ENCODE data around the gene DFFB.

The DFFB gene

DNA sequence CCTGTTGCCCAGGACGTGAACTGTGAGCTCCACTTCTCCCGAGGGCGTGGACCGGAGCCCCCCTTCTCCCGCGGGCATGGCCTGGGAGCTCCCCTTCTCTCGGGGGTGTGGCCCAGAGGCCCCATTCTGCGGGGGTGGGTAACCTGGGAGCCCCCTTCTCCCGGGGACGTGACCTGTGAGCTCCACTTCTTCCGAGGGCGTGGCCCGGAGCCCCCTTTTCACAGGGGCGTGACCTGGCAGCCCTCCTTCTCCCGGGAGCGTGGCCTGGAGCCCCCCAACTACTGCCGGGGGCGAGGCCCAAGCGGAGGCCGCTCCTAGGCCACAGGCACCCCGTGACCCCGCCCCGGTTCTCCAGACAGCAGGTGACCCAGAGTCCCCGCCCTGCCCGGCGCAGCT, 42.5 kb downstream of the DFFB start:
- DNase-seq = peak; percentile 29

DNA sequence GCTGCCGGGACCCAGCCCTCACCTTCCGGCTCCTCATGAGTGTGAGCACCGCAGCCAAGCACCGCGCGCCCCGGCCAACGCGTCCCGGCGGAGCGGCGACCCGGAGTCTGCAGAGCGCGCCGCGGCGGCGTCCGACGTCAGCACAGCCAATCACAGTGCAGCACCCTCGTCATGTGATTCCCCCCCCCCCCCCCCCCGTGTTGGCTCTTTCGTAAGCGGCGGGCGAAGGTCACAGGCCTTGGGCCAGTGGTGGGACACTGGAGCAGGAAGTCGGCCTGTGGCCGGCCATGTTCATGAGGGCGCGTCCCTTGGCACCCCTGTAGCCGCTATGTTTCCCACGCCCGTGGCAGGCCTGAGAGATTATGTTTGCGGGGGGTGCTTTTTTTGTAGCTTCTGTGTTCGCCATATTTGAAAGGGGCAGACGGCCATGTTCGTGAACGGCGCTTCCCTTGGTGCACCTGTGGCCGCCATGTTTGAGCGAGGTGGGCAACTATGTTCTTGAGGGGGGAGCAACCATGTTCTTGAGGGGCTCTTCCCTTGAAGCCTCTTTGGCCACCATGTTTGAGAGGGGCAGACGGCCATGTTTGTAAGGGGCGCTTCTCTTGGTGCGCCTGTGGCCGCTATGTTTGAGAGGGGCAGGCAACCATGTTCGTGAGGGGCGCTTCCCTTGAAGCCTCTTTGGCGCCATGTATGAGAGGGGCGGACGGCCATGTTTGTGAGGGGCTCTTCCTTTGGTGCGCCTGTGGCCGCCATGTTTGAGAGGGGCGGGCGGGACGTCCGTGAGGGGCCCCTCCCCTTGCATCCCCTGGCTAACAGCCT, 43.1 kb downstream of the DFFB start, which contains the start of gene C1orf174:
C1orf174 (minus strand) TSS at position 123 of the 819 bp plus-strand sequence; CDS start at position 37, 86 bp downstream.
- peak; percentile 91 for DNase-seq

DNA sequence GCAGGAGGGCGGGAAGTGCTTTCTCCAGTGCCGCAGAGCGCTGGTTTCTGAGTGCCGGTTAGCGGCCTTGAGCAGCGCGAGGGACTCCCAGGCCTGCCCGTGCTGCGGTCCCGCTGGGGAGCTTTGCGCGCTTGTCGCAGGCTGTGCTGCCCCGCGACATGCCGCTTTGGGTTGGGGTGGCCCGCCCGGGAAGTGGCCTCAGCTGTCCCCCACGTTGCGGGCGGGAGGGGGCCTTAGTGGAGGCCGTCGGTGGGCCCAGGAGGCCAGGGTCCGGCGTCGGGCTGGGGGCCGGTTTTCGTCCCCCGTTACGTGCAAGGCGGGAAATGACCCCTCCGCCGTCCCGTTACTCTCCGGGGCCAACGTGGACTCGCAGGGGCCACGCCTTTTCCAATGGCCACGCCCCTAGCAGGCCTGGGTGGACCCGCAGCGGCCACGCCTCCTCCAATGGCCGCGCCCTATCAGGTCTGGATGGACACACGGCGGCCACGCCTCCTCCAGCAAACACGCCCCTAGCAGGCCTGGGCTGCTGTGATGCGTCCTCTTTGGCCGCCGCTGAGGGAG, 43.8 kb downstream of the DFFB start:
- DNase-seq = peak; percentile 89

- DNase-seq = no peak
Observed at GRCh38 chr1:3902111-3902511, 44.8 kb downstream of the DFFB start.

DNA sequence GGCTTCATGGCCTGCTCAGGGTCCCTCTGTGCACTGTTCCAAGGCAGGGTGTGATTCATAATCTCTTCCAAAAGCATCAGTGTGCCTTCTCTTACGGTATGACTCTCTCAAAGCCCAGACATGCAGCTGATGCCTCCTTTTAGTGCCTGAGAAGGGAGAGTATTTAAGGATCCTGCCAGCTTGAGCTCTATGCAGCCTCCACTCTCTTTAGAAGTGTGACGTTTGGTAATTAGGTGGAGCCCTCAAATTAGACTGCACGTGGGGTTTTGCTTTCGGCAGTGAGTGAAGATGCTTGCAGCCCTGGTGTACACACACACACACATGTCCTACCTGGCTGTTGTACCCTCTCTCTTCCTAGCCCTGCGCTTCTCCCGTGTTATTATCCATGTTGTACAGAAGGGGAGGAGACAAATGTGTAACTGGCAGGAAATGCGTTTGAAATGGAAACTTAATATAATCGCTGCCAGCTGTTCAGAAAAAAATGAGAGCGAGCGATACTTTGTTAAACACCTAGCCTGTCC, 45.4 kb downstream of the DFFB start:
- DNase-seq = no peak

GRCh38 chr1:3903141-3904005, 46.1 kb downstream of the DFFB start:
- no peak for DNase-seq

DNA sequence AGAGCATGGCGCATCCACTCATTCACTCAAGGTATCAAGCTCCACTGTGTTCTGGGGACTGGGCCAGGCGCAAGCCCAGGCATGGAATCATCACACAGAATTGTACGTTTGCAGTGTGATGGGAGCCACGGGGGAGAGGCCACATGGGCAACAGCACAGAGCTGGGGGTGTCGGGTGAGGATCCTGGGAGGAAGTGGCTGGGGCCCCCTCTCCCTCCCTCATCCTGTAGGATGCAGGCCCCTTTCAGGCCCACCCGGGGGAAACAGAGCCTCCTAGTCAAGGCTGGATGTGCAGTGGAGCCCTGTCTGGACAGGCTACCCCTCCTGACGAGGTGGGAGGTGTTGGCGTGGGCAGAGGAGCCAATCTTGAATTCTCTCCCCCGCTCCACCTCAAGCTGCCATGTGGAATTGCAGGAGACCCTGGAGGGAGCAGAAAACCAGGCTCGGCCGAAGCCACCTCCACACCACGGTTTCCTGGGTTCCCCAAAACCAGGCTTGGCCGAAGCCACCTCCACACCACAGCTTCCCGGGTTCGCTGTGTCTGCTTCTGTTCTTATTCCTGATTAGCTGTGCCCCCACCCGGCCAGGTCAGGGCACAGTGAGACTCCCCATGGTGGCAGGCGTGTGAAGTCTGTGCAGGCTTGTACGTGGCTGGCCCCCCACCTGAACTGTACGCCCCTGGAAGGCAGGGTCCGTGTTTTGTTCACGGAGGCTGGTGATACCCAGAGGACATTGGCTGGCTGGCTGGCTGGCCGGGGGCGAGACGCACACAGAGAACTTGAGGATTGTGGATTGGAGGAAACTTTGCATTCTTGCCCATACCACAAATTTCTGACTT, 46.9 kb downstream of the DFFB start:
- no peak for DNase-seq

DNA sequence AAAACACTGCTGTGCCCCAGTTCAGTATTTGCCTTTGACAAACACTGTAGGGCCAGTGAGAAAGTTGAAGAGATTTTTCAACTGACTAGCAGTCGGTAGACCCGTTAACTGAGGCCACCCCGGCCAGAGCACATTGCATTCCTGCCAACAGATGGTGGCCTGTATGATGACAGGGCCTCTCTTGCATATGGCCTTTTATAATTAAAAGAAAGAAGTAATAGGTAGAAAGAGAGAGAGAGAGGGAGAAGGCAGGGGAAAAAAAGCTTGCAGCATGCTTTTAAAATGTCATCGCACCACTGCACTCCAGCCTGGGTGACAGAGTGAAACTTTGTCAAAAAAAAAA, 47.5 kb downstream of the DFFB start:
- no peak for DNase-seq

GRCh38 chr1:3905266-3905952, 48.1 kb downstream of the DFFB start:
- DNase-seq = no peak

- DNase-seq = no peak
Observed at GRCh38 chr1:3905953-3906671, 48.8 kb downstream of the DFFB start.

DNA sequence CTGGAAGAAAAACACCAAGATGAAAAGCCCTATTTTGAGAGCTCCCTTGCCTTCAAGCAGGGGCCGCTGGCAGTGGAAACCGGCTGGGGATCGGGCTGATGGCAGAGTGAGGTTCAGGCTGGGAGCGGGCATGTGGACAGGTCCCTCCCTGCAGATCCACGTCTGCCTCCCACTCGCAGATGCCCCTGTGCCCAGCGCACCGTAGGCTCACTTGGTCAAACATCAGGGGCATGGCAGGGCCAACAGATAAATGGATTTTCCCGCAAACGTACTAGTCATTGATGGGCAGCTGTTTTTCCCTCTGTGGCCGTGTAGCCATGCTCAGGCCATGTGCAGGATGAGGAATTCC, 49.4 kb downstream of the DFFB start:
- DNase-seq = no peak

DNA sequence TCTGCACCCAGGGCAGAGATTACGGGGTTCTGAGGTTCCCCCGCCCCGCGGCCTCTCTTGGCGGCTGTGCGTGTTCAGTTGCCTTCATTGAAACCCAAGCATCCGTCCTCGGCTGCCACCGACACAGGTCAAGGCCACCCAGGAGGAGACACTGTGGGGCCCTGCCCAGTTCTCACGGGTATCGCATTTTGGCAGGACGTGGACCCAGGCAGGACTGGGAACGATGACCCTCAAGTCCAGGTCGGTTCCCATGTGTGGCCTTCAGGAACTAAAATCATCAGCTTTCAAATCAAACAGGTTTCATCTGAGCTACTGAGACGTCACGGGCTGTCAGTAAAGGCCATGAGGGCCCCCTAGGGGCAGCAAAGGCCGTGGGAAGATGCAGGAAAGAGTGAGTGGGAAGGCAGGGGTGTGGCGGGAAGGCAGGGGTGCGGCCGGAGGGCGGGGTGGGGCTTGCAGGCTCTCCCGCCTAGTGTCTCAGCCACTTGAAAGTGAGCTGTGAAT, 49.8 kb downstream of the DFFB start:
- DNase-seq = no peak

DNA sequence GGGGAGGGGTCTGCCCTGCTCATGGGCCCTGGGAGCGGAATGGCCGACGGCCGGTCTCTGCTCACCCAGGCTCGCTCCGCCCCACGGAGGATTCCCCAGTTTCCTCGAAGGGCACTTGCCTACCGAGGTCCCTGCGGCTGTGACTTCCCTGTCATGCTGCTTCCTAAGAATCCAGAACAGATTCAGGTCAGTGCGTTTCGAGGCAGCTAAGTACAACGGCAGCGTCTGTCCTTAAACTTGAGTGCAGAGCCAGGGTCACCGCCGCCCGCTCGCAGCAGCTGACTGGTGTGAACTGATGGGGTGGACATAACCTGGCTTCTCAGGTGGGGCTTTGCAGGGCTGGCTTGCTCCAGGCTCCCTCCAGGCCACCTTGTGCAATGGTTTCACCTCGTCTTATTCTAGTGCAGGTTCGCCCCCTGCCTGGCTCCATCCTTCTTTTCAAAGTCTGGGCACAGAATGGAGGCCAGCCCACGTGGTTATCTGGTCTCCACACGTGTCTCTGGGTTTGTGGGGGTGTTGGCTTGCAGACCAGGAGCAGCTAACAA, 50.4 kb downstream of the DFFB start:
- DNase-seq = no peak

- no peak for DNase-seq
Observed at GRCh38 chr1:3908886-3909517, 51.7 kb downstream of the DFFB start.

GRCh38 chr1:3909615-3910014, 52.3 kb downstream of the DFFB start:
- no peak for DNase-seq

- no peak for DNase-seq
Observed at GRCh38 chr1:3910049-3910731, 52.9 kb downstream of the DFFB start.

DNA sequence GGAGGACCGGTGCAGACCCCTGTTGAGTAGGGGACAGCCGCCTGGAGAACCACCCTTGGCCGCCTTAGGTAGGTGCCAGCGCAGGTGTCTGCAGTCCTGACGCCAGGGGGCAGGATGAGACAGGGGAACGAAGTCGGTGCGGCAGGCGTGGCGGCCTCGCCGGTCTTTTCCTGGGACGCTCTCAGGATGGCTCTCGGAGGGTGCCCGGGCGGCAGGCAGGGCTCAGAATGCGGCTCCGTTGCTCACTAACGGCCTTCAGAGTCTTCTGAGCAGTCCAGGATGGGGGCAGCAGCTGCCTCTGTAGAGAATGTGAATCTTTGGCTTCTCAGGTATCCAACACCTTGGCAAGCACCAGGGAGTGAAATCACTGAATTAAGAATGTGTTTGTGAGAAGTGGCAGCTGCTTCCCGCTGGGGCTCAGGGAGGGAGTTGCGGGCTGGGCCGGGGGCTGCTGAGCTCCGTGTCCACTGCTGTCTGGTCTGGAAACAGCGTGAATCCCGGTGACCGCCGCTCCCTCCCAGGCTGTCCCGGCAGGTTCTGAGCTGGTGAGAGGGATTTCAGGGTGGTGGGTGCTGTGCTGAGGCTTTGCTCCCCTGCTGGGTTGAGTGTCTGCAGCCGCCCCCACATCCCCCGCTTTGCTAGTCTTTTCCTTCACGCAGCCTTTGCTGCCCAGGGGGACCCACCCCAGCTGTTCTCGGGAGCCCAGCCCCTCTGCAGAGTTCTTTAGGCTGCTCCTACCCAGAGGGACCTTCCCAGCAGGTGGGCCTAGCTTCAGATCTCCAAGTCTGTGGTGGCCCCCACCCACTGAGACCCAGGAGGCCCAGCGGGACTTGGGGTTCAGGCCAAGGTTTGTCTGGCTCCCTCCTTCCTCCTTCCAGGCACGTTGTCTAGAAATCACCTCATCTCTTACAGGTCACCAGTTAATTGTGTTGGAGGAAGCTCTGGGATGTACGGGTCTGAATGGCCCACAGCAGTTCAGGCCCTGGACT, 53.9 kb downstream of the DFFB start:
- DNase-seq = no peak
